NCI-H526 (cell line): ENCODE data around the gene NEXN.
"Not testable (repeated sequence)": the region's sequence is repeated elsewhere in the genome, so short reads cannot be mapped to it uniquely, and the experiment has no call there.

Experiments
- DNase-seq, 2 experiments: peaks; one replicate each; lab custom pipeline; 2025; lab: John Stamatoyannopoulos, UW

NEXN gene

DNA sequence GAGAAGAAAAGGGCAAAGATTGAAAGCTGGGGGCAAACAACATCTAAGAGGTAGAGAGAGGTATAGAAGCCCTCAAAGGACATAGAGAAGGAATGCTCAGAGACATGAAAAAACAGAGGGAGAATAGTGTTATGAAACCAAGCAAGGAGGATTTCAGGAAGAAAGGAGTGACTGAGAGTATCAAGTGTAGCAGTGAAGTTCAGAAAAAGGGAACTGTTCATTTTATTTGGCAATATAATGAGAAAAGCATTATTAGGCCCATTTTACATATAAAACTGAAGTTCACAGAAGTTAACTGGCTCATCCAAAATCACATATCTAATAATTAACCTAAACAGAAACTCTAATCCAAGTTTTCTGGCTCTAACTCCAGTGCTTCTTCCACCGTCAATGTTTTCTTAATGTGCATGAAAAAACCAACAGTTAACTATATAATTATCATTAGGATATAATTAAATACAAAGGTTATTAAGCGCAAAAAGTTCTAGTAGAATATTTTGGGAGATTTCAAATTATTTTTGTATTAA is 17.7 kb downstream of the NEXN start:
- DNase-seq, result no peak

DNA sequence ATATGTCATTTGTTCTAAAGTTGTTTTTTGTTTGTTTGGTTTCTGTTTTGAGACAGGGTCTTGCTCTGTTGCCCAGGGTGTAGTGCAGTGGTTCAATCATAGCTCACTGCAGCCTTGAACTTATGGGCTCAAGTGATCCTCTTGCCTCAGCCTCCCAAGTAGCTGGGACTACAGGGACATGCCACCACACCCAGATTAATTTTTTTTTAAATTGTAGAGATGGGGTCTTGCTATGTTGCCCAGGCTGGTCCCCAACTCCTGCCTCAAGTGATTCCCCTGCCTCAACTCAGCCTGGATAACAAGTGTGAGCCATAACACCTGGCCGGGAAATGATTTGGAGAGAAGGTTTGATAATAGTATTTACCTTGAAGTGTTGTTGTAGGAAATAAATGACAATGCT is 18.2 kb downstream of the NEXN start:
- DNase-seq, result no peak

DNA sequence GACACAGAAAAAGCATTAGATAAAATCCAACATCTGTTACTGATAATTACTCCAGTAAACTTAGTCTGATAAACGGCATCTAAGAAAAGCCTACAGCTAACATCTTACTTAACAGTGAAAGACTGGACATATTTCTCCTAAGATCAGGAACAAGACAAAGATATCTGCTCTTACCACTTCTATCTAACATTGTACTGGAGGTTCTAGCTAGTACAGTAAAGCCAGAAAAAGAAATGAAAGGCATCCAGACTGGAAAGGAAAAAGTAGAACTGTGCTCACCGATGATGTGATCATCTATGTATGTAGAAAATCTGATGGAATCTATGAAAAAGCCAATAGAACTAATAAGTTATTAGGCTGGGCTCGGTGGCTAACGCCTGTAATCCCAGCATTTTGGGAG is 21.7 kb downstream of the NEXN start:
- DNase-seq, result no peak

- DNase-seq, result not testable (repeated sequence)
Observed at GRCh38 chr1:77918918-77919317, 30.5 kb downstream of the NEXN start.

- no peak for DNase-seq
Observed at GRCh38 chr1:77925518-77925917, 37.1 kb downstream of the NEXN start.

GRCh38 chr1:77925956-77926355 is 37.5 kb downstream of the NEXN start:
- DNase-seq, result no peak

DNA sequence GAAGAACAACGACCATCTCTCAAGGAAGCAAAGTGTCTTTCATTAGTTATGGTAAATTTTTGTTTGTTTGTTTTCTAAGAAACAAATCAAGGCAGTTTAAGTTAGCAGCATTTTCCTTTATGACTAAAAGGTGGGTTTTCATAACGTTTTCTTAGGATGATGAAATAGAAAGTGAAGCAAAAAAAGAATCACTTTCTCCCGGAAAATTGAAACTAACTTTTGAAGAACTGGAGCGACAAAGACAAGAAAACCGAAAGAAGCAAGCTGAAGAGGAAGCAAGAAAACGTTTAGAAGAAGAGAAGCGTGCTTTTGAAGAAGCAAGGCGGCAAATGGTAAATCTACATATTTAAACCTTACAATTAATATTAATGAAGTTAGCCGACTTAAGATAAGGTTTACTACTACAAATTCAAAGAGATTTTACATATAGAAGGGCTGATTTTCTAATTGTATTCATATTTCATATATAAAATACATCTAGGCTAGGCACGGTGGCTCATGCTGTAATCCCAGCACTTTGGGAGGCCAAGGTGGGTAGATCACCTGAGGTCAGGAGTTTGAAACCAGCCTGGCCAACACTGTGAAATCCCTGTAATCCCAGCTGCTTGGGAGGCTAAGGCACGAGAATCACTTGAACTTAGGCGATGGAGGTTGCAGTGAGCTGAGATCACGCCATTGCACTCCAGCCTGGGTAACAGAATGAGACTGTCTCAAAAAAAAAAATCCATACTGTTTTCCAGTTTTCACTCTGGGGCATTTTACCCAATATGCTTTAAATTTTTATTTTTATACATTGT is 38.3 kb downstream of the NEXN start:
- DNase-seq, result no peak

- no peak for DNase-seq
Observed at GRCh38 chr1:77927414-77927813, 39.0 kb downstream of the NEXN start.

- DNase-seq, result no peak
Observed at GRCh38 chr1:77929806-77930205, 41.4 kb downstream of the NEXN start.

GRCh38 chr1:77938651-77939050 is 50.2 kb downstream of the NEXN start:
- no peak for DNase-seq

DNA sequence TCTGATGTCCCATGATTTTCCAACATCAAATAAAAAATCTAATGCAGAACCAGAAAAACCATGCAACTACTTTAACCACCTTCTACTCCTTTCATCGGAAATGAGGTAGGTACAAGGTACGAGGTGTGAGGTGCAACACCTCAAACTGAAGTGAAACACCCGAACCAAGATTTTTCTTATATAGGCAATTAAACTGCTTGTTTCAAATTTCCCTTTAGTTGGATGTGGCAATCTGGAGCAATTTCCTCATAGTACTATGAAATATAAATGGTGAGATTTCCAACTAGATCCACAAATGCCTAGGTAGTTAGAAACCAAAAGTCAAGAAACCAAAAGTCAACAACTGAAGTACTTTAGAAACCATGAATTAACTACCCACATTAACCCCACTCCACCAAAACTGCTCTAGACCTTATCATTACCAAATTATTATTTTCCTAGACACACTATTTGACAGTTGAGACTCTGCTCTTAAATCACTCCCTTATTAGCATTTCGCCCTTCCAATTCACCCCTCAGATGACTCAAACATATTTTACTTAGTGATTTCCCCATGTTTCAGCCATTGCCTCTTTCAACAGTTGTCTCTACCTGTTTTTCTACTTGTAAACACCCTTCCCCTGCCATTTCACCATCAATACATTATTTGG is 52.6 kb downstream of the NEXN start:
- DNase-seq, result no peak

DNA sequence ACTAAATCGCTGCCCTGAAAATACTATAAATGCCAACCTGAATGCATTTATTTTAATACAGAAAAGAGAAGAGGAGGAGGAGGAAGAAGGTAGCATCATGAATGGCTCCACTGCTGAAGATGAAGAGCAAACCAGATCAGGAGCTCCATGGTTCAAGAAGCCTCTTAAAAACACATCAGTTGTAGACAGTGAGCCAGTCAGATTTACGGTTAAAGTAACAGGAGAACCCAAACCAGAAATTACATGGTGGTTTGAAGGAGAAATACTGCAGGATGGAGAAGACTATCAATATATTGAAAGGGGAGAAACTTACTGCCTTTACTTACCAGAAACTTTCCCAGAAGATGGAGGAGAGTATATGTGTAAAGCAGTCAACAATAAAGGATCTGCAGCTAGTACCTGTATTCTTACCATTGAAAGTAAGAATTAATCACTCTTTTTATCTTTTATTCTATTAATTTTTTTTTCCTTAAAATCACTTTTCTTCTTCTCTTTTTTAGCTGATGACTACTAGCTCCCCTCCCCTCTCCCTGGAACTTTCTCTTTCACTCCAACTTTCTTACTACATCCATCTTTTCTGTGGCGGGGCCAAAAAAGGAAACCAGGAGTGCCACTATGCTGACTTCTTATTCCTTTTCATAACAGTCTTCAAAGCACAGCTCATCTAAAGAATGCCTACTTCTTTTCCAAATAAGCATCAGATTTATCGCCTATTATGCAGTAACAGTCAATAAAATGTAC is 54.1 kb downstream of the NEXN start:
- no peak for DNase-seq

DNA sequence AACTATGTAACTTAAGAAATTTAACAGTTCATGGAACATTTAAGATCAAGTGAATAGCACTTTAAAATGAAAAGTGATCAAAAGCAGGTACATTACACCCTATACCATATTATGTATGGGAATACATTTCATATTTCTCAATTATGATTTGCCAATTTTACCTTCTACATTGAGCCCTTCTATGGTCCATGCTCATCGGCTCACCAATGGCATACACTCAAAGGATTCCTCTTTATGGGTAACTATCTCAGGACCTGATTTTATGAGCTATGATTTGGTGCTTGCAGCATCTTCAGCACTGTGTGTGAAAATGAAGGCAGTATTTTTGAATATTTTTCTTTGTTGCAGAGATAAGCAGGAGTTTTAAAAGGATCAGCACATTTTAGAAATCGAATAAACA is 56.9 kb downstream of the NEXN start:
- no peak for DNase-seq

DNA sequence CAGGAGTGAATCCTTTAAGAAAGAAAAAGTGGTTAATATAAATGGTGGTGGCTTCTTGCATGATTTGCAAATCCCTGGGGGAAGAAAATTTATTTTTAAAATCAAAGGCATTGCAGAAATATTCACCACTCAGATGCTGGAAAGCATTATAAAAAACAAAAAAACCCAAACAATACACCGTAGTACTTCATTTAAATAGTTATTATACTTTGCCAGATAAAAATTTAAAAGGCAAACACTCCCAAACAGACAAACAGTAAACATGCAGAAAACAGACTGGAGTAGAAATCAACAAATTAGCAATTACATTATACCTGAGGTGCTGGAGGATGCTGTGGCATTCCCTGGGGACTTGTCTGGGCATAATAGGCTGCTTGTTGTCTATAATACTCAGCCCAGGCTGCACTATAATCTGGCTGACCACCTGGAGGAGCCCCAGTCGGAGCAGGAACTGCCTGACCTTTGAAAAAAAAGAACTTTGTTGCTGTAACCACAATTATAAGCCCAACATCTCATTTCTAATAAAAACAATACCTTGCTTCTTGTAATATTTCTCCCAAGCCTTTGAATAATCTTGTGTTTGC is 60.5 kb downstream of the NEXN start:
- DNase-seq, result peak; percentile 86 to 93

GRCh38 chr1:77950873-77951272 is 62.4 kb downstream of the NEXN start:
- DNase-seq, result no peak

- DNase-seq, result no peak
Observed at GRCh38 chr1:77951328-77951727, 62.9 kb downstream of the NEXN start.

DNA sequence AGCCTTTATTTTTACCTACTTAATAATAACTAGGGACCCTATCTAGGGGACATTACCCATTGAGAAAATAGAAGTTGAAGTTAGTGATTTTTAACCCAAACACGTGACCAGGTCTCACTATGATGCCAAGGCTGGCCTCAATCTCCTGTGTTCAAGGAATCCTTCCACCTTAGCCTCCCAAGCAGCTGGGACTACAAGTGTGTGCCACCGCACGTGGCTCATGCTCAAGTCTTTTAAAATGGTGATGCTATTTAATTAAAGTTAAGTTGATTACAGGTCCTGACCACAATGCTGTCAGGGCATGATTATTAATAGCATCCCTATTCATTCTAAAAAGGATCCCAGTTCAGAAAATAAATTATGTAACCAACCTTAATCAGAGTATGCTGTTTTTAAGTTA is 65.5 kb downstream of the NEXN start:
- no peak for DNase-seq

GRCh38 chr1:77954521-77954920 is 66.1 kb downstream of the NEXN start:
- no peak for DNase-seq

GRCh38 chr1:77955709-77956108 is 67.3 kb downstream of the NEXN start:
- no peak for DNase-seq

- DNase-seq, result no peak
Observed at GRCh38 chr1:77956464-77956863, 68.0 kb downstream of the NEXN start.

- DNase-seq, result no peak
Observed at GRCh38 chr1:77958391-77958790, 70.0 kb downstream of the NEXN start.

GRCh38 chr1:77958850-77959249 is 70.4 kb downstream of the NEXN start:
- DNase-seq, result no peak
